Panc1 (cell line): Measurements from ENCODE around the gene ZFHX3. TPM values are rescaled to one million over a fixed set of nuclear protein-coding genes. Genes with fewer than 3 reads are reported as not detected.
A peak's percentile ranks its signal among the peaks of the same experiment; 100 is the strongest.

Source experiments
- ATAC-seq: fragments of 200-7000 bp; cut with Tn5 transposase; 2 replicates; pipeline ENCODE4 v1.9.1; 2020; ENCODE audit warnings: mild to moderate bottlenecking, moderate library complexity
- BruUV-seq: library from RNA; stranded (reverse); fragments of 400-500 nt; replicated peaks from 2 replicates; lab custom pipeline; 2021; lab: Mats Ljungman, UMichigan
- CTCF ChIA-PET: fragments of 300-600 bp; sonication (Branson Sonifier 250); formaldehyde crosslinking; loops from one replicate; lab custom pipeline; 2022; ENCODE audit warnings: antibody characterized with exemption; lab: Charles Lee
- POLR2A ChIA-PET: fragments of 300-600 bp; sonication (Branson Sonifier 250); formaldehyde crosslinking; loops from one replicate; lab custom pipeline; 2022; ENCODE audit warnings: antibody characterized with exemption; lab: Charles Lee
- DNase-seq: peaks from one replicate; pipeline ENCODE4 v3.0.0-alpha.2; 2010; ENCODE audit warnings: low read depth, low spot score
- H3K27ac ChIP-seq: 2 replicates; pipeline ENCODE4 v1.5.1; 2011; ENCODE audit warnings: mild to moderate bottlenecking, low read length, inconsistent platforms
- H3K27me3 ChIP-seq: fragments of 200-500 bp; sonication (Bioruptor generic); 2 replicates; pipeline ENCODE4 v1.6.0; 2014; ENCODE audit warnings: low read length, inconsistent platforms; ENCODE audit not compliant: control insufficient read depth, insufficient read depth
- H3K36me3 ChIP-seq: fragments of 200-500 bp; sonication (Bioruptor generic); 2 replicates; pipeline ENCODE4 v1.5.1; 2014; ENCODE audit warnings: inconsistent platforms, mild to moderate bottlenecking, low read length, moderate library complexity; ENCODE audit not compliant: control insufficient read depth, insufficient read depth
- H3K4me1 ChIP-seq: 2 replicates; pipeline ENCODE4 v1.5.1; 2011; ENCODE audit warnings: inconsistent platforms, mild to moderate bottlenecking, low read length, moderate library complexity; ENCODE audit not compliant: control insufficient read depth, insufficient read depth
- H3K4me3 ChIP-seq, 2 experiments: 2 replicates each; pipeline ENCODE4 v1.5.1; 2011 to 2012; ENCODE audit warnings: low read depth in 2 of 2, low read length in 2 of 2, mild to moderate bottlenecking in 2 of 2, inconsistent platforms in 1 of 2, moderate library complexity in 1 of 2
- H3K9me3 ChIP-seq: fragments of 200-500 bp; sonication (Bioruptor generic); 2 replicates; pipeline ENCODE4 v1.5.1; 2014; ENCODE audit warnings: low read depth, mild to moderate bottlenecking, inconsistent platforms, low read length, moderate library complexity; ENCODE audit not compliant: control insufficient read depth, insufficient read depth
- POLR2AphosphoS5 ChIP-seq: IDR thresholded peaks from 2 replicates; pipeline ENCODE4 v1.6.1; 2012; ENCODE audit warnings: mild to moderate bottlenecking, low read depth, low read length, moderate library complexity
- REST ChIP-seq, 2 experiments: IDR thresholded peaks; 2 replicates each; pipeline ENCODE4 v1.6.1; 2011 to 2012; ENCODE audit warnings: low read depth in 2 of 2, control low read depth in 1 of 2, low read length in 1 of 2, mild to moderate bottlenecking in 1 of 2, moderate library complexity in 1 of 2; ENCODE audit not compliant: insufficient read depth in 1 of 2
- in situ Hi-C: cut with HindIII; loops from 2 replicates; pipeline ENCODE4 v1.10.0; 2016; ENCODE audit warnings: low sequenced_read_pairs, low pct_unique_long_range_greater_than_20kb
- intact Hi-C: fragments of 100-400 bp; cut with micrococcal nuclease; formaldehyde crosslinking; loops from one replicate; pipeline ENCODE4 v1.10.0; 2022; ENCODE audit not compliant: unreplicated experiment
- total RNA-seq: library from RNA; stranded (reverse); gene quantifications from one replicate; pipeline ENCODE4 v1.2.1, GENCODE V29; 2021; ENCODE audit not compliant: unreplicated experiment
- TF ChIP-seq, protein P1 (sequence below): fragments of 450-650 bp; IDR thresholded peaks from 2 replicates; pipeline ENCODE4 v1.5.1; 2017; ENCODE audit warnings: mild to moderate bottlenecking

ZFHX3 gene
- total RNA-seq, 1 experiment from 2014 or later, result 7.1 TPM

GRCh38 chr16:73031984-73032383 is 15.9 kb downstream of the ZFHX3 start:
- in situ Hi-C loops, result no loop called here
- ATAC-seq (no peak), DNase-seq (no peak)
- Histone ChIP-seq H3K9me3 (no peaks in the 10 kb centered on the region), H3K27ac (no peak overlapping the region), H3K4me3 (no peak overlapping the region), H3K4me1 (peaks cover 26% of the 10 kb centered on the region), H3K36me3 (no peaks in the 10 kb centered on the region), H3K27me3 (no peaks in the 10 kb centered on the region)
- intact Hi-C loops, result no loop called here
- POLR2A ChIA-PET, result no interaction called here
- TF ChIP-seq POLR2AphosphoS5 (no peak), REST (IDR thresholded peaks at IDR 0.05; ENCODE audit: insufficient read depth in 1 of 2, low read depth in 2 of 2, low read length in 1 of 2) (no peak)
- TF ChIP-seq, protein P1, sequence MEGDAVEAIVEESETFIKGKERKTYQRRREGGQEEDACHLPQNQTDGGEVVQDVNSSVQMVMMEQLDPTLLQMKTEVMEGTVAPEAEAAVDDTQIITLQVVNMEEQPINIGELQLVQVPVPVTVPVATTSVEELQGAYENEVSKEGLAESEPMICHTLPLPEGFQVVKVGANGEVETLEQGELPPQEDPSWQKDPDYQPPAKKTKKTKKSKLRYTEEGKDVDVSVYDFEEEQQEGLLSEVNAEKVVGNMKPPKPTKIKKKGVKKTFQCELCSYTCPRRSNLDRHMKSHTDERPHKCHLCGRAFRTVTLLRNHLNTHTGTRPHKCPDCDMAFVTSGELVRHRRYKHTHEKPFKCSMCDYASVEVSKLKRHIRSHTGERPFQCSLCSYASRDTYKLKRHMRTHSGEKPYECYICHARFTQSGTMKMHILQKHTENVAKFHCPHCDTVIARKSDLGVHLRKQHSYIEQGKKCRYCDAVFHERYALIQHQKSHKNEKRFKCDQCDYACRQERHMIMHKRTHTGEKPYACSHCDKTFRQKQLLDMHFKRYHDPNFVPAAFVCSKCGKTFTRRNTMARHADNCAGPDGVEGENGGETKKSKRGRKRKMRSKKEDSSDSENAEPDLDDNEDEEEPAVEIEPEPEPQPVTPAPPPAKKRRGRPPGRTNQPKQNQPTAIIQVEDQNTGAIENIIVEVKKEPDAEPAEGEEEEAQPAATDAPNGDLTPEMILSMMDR, result no peak
- CTCF ChIA-PET, result no interaction called here
- no TSS peak for BruUV-seq

DNA sequence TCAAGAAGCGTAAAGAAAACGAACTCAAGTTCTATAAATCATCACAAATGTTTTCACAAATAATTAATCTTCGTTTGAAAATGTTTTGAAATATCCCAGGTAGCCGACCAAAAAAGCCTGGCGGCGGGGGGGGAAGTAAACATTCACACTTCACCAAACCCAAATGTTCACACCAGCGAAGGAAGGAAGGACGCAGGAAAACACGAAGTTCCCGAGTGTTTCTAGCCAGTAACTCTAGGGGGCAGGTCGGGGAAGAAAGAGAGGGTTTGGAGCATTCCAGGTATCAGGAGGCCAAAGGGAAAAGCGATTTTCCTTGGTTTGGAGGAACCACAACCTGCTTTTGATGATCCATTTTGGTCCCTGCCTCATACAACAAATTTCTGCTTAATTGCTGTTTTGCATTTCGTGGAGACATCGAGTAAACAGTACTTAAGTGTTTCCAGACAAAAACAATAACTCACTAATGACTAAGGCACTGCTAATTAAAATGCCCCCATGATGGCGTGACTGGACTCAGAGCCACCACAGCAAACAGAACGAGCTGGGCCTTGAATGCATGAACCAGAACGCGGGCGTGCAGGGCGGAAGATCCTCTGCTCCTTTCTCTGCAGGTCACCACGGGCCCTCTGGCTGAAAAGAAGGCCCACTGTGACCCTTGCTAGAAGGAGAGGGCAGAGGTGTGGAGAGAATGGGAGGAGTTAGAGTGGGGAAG is 16.6 kb downstream of the ZFHX3 start:
- ChIA-PET CTCF (no interaction called here), POLR2A (no interaction called here)

More for the DNA sequence above, 16.6 kb downstream of the ZFHX3 start:
- Histone ChIP-seq H3K27ac (no peak overlapping the region), H3K4me1 (peaks cover 26% of the 10 kb centered on the region), H3K4me3 (no peak overlapping the region), H3K9me3 (no peaks in the 10 kb centered on the region), H3K36me3 (no peaks in the 10 kb centered on the region), H3K27me3 (no peaks in the 10 kb centered on the region)
- TF ChIP-seq POLR2AphosphoS5, result no peak
- TF ChIP-seq, protein P1, result peak; percentile 40; the same call in 1 of the 2 replicates
- no peak for DNase-seq
- no peak for ATAC-seq
- BruUV-seq, result no TSS peak
- intact Hi-C loops, result no loop called here
- in situ Hi-C loops, result no loop called here
